ENCODE measurements around the gene KDR.

The KDR gene

DNA sequence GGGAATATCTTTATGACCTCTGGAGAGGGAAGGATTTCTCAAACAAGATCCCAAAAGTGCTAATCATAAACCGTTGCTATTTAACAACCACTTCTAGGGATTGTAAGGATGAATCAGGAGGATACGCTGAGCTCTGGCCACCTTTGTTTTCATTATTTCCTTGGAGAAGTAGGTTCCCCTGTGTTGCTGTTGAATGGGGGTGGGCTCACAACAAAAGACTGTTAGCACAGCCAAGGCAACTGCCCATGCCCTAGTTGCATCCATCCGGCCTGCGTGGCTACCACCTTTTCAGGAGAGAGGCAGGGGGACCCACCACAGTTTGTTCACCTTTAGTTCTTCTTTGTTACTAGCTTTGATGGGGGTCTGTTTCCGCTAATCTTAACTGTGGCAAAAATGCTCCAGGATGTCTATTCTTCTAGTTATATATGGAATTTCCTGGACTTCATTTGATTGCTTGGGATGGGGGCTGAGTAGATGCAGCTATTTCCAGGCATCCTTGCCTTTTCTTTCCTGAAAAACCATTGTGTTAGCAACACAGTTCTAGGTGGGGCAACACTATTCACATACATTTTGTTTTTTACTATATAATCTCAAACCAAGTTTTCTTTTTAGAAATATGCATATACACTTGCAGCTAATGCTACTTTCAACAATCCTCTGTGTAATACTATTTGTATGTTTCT, 95.4 kb downstream of the KDR start:
- DNase-seq (ENCODE audit: low spot score) = no peak

DNA sequence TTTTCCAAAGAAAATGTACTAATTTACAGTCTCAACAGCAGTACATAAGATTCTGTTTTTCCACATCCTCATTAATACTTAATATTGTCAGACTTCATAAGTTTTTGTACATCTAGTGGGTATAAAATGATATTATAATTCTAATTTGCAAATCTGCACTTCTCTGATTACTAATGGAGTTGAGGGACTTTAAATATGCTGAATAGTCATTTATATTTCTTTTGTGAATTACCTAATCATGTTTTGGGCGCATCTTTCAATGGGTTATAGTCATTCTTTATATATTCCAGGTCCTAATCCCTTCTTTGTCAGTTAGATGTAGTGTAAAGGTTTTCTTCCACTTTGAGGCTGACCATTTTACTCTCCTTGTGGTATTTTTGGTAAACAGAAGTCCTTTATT, 96.1 kb downstream of the KDR start:
- no peak for DNase-seq (ENCODE audit: low spot score)
